HG03039 (cell line): ENCODE data around the gene GSTA4.
"Not testable (repeated sequence)": the region's sequence is repeated elsewhere in the genome, so short reads cannot be mapped to it uniquely, and the experiment has no call there.

Source experiments
- ATAC-seq: cut with Tn5 transposase; IDR thresholded peaks from one replicate; pipeline ENCODE4 v1.9.1; 2021; ENCODE audit warnings: mild to moderate bottlenecking, moderate library complexity; ENCODE audit not compliant: unreplicated experiment

GSTA4 gene

DNA sequence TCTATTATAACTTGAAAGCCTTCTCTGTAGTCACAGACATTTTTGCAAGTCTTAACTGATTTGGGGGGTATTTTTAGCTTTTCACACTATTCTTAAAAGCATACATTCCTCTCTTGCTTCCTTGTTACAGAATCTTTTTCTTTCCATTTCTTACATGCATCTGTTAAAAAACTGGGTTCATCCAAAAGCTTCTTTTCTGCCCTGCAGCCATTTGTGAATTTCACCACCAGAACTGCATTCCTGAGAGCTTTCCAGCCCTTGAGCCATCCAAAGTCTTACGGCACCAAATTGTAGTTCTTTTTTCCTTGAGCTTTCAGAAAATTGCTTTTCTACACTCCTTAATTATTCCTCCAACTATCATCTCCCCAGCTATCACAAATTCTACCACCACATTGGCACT lies 19.7 kb upstream of the GSTA4 start:
- ATAC-seq = no peak

DNA sequence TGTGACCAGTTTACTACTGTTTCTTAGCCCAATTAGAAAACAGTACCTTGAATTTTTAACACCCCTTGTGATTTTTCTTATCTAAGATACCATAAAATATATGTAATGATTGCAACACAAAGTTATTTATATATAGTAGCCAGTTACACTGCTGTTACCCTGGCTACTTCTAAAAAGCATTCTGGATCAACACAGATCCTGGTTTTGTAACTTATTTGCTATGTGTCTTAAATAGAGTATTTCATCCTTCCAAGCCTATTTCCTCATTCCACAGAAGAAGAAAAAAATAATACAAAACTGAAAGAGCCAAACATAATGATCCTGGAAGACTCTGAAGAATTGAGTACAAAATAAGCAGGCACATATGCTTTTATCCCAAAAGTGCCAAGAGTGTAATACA lies 19.0 kb upstream of the GSTA4 start:
- ATAC-seq = no peak

DNA sequence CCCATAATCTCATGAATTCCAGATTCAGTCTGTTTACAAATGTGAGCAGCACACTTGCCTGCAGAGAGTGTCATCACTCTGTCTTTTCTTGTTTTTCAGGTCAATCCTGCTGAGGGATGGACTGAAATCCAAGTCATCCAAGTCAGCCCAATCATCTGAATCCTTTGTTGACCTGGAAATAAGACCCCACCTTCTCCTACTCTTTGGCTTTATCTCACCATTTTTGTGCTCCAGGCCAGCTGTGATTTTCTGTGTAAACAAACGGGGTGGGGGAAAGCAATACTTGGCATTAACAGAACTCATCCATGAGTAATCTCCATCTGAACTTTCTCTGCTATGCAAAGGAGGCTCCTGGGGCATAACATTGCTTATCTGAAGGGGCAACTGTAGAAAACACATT lies 16.9 kb upstream of the GSTA4 start:
- no peak for ATAC-seq

DNA sequence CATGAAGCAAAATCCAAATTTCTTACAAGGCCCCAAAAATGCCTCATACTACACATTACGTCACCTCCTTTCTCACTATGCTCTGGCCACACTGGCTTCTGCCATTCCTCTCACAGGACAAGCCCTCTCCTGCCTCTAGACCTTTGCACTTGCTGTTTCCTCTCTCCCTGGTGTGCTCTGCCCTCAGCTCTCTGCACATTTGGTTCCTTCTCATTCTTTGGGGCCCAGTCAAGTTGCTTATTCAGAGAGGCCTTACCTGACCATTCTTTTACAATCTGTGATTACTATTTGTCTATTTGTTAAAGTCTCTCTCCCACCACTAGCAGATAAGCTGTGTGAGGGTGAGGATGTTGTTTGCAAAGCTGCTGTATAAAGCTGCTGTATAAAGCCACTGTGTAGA lies 15.4 kb upstream of the GSTA4 start:
- ATAC-seq = no peak

DNA sequence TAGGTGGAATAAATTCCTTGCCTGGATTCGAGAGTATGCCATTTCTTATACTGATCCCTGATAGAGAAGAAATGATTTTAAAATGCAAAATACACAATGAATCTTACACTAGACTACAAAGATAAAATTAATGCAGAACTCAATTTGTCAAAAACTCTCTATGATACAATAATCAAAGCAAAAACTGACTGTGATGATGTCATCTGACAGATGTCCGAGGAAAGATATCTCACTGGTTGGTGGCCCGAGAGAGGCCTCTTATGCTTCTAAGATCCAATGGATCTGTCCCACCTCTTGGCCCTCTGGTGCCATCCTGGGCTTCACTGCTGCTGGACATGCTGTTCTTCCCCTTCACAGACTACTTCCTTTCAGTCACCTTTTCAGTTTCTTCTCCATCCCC lies 14.4 kb upstream of the GSTA4 start:
- ATAC-seq = no peak

DNA sequence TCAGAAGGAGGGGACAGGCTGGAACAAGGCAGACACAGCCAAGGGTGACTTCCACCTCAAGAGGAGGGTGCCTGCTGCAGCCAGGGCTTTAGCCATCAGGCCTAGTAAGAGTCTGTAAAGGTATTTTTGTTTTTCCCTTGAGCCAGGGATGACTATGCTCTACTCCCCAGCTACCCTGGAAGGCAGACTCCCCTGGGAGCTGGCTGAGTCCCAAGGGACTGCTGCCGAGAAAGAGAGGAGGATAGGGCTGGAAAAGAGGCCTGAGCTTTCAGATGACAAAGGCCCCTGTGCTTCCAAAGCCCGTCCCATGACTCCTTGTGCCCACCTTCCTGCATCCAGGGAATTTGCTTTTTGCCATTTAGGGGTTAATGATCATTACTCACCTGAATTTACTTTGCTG lies 14.0 kb upstream of the GSTA4 start:
- ATAC-seq = no peak

DNA sequence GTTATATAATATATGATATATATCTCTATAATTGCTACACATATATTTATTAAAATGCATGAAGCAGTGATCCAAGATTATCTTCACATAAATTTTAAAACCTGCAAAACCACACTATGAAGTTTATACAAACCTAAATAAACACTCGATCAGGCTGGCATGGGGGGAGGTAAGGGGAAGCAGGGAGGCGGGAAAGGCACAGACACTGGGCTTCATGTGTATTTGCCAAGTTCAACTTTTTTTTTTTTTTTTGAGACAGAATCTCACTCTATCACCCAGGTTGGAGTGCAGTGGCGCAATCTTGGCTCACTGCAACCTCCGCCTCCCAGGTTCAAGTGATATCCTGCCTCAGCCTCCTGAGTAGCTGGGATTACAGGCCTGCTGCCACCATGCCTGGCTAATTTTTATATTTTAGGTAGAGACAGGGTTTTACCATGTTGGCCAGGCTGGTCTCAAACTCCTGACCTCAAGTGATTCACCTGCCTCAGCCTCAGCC lies 13.2 kb upstream of the GSTA4 start:
- ATAC-seq = not testable (repeated sequence)

DNA sequence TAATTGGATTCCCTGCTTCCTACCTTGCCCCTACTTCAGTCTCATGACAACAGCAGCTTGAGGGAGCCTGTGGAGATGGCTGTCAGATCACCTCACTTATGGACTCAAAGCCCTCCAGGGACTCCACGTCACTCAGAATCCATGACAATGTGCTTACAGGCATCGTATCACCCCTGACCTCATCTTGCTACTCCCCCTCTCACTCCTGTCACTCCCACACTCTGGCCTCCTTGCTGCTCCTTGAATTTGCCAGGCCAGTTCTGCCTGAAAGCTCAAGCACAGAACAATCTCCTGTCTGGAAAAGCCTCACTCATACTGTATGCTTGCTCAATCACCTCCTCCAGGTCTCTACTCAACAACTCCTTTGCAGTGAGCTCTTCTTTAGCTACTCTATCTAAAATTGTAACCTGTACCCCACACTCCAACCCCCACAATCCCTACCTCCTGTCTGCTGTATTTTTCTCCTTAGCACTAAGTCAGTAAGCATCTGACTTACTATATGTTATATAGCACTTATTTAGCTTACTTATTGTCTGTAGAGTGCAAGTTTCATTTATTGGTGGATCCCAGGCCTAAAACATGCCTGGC lies 10.7 kb upstream of the GSTA4 start:
- no peak for ATAC-seq

DNA sequence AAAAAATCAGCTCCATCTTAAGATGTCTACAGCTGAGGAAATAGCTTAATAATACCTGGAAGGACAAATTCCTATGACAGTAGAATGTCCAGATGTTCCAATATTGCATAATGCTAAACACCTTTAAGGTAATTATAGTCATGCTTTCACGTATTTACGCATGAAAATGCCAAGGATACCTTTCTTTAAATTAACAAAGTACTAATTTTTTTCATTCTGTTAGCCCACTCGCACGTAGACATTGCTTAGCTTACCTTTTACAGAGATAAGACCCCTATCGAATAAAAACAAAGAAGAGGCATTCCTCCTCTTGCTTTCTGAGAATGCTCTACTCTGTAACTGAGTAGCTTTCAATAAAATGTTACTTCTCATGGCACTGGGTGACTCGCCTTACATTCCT lies 4.4 kb upstream of the GSTA4 start:
- ATAC-seq = no peak

DNA sequence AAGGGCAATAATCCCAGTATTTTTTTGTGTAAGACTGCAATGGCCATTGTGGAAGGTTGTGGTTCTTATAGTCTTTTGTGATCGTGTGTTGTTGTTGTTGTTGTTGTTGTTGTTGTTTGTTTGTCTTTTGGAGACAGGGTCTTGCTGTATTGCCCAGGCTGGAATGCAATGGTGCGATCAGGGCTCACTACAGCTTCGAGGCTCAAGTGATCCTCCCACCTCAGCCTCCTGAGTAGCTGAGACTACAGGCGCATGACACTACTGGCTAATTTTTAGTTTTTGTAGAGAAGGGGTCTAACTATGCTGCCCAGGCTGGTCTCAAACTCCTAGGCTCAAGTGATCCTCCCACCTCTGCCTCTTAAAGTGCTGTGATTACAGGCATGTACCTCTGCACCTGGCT lies 3.5 kb upstream of the GSTA4 start:
- ATAC-seq = no peak

DNA sequence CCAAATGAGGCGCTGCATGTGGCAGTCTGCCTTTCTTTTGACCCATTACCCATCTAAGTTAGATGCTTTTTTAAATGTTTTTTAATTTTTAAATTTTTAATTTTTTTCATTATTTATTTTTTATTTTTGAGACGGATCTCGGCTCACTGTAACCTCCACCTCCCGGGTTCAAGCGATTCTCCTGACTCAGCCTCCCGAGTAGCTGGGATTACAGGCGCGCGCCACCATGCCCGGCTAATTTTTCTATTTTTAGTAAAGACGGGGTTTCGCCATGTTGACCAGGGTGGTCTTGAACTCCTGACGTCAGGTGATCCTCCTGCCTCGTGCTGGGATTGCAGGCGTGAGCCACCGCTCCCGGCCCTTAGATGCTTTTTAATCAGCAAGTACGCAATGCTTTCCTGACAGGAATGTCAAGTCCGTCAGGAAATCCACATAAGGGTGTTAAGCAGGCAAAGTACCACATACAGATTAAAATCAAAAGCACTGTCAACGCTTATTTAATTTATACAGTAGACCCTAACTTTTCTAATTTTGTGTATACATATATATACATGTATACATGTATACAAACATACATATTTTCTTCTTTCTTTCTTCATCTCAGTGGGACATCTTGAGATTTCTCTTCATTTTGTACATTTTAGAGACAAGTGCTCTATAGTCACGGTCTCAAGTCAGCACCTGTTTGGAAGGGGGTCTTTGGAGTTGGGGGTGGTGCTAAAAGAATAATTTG lies 995 bp upstream of the GSTA4 start:
- no peak for ATAC-seq

DNA sequence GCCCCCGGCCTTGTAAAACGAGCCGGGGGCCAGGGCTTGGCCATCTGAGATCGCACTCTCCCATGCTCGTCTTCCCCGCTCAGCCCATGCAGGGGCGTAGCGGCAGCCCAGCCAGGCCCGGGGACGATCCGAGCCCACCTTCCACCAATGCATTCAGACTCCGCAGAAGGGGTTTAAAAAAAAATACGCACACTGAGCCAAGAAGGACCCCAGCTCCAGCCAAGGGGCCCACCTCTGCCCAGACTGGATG lies 320 bp downstream of the GSTA4 start:
- peak; percentile 11 for ATAC-seq

DNA sequence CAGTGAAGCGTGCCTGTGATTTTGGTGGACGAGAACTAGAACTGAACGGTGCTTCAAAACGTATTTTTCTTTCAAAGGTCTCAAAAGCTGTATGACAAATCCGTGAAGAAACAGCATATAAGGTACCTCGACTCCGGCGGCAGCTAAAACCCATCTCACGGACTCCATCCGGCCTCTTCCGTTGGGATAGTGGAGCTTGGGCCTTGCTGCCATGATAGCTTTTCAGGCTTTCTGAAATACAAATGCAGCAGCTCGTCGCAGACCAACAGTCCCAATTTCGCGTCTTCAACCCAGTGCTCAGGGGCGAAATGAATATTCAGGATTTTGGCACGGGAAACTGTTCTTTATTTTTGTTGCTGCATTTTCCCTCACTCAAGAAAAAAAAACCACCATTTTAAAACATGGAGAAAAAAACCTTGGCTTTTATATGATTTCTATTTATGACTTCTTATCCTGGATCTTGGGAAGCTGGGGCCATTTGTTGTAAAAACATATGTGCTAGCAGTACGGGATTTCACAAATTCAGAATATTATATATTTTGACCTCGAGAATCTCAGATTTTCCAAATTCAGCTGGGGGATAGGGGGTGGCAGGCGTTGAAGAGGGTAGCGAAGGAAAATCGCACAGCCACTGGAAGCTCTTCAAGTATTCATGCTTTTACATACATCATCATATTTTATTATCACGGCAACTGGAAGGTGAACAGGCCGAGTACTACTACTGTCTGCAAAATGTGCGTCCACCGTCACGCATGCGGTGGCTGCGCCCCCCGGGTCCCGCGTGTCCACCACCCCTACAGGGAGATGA lies 849 bp downstream of the GSTA4 start:
- no peak for ATAC-seq

DNA sequence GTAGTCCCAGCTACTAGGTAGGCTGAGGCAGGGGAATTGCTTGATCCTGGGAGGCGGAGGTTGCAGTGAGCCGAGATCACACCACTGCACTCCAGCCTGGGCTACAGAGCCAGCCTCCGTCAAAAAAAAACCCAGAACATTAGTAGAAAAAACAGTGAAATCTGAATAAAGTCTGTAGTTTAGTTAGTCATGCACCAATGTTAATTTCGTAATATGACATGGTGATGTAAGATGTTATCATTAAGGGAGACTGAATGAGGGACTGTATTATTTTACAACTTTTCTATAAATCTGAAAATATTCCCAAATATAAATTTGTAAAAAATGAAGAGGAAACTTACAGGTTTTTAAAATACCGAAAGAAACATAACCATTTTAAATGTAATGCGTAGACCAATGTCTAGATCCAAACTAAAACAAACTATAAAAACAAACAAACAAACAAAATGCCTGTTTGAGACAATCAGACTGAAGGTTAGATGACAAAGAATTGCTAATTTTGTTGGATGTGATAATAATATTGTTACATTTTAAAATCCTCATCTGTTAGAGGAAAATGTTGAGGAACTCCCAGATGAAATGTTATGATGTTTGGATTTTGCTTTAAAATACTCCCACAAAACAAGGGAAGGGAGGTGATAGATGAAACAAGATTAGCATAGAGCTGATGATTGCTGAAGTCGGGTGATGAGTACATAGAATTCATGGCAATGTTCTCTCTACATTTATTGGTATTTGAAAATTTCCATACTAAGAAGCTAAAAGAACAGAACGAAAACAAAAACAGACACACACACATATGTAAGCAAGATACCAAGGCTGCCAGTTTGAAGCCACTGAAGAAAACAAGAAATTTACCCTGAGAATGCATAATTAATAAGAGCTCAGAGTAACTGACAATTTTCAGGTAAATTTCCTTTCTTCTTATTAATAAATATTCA lies 1.8 kb downstream of the GSTA4 start:
- ATAC-seq = no peak

DNA sequence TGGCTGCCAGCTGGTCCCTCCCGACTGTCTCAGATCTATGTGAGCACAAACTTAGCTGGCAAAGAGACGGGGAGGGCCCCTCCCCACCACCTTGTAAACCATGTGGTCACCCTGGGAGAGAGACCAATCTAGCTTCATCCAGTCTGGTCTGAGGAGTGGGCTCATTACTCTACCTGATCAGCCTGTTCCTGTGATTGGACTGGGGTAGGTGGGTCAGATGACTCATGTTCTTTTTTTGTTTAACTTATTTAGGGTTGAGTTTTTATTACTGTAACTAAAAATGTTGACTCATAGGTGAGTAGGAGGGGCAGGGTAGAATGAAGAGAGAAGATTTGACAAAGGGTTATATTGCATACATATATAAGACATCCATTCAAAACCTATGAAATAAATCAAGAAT lies 4.7 kb downstream of the GSTA4 start:
- no peak for ATAC-seq

DNA sequence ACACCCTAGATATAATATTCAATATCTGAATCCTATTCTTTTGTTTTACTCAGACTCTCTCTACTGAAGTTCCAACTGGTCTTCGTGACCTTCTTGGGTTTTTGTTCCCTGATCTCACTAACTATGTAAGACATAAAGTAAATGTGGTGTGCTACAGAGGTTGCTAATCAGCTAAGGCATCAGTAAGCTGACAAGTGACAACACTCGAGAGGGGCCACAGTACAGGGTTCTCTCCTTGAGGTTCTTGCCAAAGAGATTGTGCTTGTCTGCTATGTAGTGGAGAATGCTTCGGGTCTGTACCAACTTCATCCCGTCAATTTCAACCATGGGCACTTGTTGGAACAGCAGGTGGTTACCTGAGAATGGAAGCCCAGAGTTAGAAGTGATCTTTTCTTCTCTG lies 9.9 kb downstream of the GSTA4 start:
- no peak for ATAC-seq

DNA sequence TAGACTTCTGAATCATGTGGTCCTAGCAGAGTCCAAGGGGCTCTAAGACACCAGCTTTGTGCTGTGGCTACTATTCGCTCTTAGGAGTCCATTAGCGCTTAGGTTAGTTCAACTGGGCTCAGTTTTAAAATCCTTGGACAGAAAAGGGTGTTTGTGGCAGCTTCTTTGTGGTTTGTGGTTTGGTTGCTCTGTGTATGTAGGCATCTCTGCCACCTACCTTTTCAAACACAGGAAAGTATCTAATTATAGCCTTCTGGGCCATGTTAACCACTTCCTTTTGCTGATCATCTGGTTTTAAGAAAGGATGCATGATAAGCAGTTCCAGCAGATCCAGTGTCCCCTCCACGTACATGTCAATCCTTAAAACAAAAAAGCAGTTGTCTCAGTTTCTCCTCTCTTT lies 10.8 kb downstream of the GSTA4 start:
- ATAC-seq = peak; percentile 62

DNA sequence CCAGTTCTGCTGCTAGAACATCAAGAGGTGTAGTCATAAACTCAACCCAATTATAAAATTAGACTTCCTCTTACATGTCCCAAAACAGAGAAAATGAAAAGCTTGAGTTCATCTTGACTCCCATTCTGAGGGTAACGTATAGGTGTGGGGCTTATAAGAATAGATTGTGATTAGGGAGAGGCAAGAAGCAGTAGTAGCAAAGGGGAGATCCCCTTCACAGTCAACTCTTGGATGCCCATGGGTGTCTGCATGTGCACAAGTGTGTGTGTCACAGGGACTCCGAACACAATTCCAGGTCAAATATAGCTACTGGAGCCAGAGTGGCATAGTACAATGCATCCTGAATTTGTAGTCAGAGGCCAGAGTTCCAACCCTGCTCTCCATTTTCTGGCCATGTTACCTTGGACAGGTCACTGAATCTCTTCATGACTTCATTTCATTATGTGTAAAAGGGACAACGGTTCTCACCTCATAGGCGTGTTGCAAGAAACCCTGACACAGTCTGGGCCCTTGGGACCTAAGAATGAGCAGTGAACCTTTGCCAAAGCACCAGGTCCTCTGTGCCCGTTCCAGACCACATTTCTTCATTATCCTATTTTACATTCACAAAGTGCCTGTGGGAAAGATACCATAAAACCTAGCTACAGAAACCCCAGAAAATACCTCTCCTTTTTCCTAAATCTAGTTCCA lies 11.8 kb downstream of the GSTA4 start:
- ATAC-seq = no peak

DNA sequence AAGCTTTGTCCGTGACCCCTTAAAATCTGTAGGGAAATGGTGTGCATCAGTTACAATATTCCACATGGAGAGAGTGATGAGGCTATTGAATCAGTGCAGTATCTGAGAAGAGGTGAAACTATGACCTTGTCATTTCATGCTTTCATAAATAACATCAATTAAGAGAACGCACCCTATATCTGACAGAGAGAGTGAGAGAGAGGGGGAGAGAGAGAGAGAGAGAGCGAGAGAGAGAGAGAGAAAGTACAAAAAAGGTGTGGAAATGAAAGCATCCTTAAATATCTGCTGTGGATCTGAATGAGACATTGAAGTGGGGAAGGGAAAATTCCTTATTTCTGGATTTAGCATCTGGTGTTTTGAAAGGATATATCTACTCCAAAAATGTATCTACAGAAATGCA lies 12.4 kb downstream of the GSTA4 start:
- no peak for ATAC-seq

DNA sequence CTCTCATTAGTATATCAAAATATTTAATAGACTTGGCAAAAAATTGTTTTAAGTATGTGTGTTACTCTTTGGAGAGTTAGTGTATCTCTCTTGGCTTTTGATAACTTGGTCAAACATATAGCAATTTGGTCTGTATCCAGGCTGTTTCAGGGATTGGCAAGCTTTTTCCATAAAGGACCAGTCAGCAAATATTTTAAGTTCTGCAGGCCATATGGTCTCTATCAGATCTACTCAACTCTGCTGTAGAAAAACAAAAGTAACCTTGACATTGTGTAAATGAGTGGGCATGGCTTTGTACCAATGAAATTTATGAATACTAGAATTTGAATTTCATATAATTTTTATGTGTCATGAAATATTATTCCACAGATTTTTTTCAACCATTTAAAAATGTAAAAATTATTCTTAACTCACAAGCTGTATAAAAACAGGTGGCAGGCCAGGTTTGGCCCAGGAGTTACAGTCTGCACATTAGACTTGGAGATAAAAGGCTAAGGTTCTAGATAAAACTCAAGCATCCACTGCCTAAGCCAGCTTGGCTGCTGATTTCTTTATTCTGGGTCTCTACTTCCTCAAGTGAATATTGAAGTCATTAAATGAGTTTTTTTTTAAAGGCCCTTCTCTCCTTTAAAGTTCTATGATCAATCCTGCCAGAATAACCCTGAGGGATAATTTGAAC lies 13.7 kb downstream of the GSTA4 start:
- ATAC-seq = no peak
